HepG2 (cell line): ENCODE results near the gene JPH4. TPM values are rescaled to one million over a fixed set of nuclear protein-coding genes. Genes with fewer than 3 reads are reported as not detected.
A peak's percentile ranks its signal among the peaks of the same experiment; 100 is the strongest.

ENCODE experiments used
- AHR ChIP-seq: IDR thresholded peaks from 2 replicates; pipeline ENCODE4 v1.6.1; 2018; ENCODE audit warnings: missing genetic modification reagents, missing compliant biosample characterization
- ATAD3A ChIP-seq: sonication (generic); formaldehyde crosslinking; IDR thresholded peaks from 2 replicates; pipeline ENCODE4 v1.4.0; 2020; ENCODE audit warnings: missing genetic modification reagents
- CBX5 ChIP-seq: sonication (generic); formaldehyde crosslinking; IDR thresholded peaks from 2 replicates; pipeline ENCODE4 v1.4.0; 2020; ENCODE audit warnings: missing genetic modification reagents, borderline replicate concordance
- GTF2F1 ChIP-seq: fragments of 150-350 bp; IDR thresholded peaks from 2 replicates; pipeline ENCODE4 v1.6.1; 2014; ENCODE audit warnings: low read length
- MAFF ChIP-seq: IDR thresholded peaks from 2 replicates; pipeline ENCODE4 v1.6.1; 2011; ENCODE audit warnings: low read depth, low read length, improper control_type of control experiment
- MEF2D ChIP-seq: sonication (generic); formaldehyde crosslinking; IDR thresholded peaks from 2 replicates; pipeline ENCODE4 v1.5.1; 2020; ENCODE audit warnings: mild to moderate bottlenecking, missing genetic modification reagents
- MLLT10 ChIP-seq: sonication (generic); formaldehyde crosslinking; IDR thresholded peaks from 2 replicates; pipeline ENCODE4 v1.4.0; 2020; ENCODE audit warnings: missing genetic modification reagents
- MLX ChIP-seq: IDR thresholded peaks from 2 replicates; pipeline ENCODE4 v1.6.1; 2016
- MXI1 ChIP-seq: IDR thresholded peaks from 3 replicates; pipeline ENCODE4 v1.6.1; 2012; ENCODE audit warnings: low read depth, low read length, inconsistent platforms, borderline replicate concordance
- NFATC3 ChIP-seq: sonication (generic); formaldehyde crosslinking; IDR thresholded peaks from 2 replicates; pipeline ENCODE4 v1.5.1; 2020; ENCODE audit warnings: mild to moderate bottlenecking, missing genetic modification reagents
- POLR2AphosphoS5 ChIP-seq: IDR thresholded peaks from 2 replicates; pipeline ENCODE4 v1.6.1; 2012; ENCODE audit warnings: low read depth, low read length
- PRPF4 ChIP-seq: fragments of 200-400 bp; formaldehyde crosslinking; IDR thresholded peaks from 2 replicates; pipeline ENCODE4 v1.6.1; 2016; ENCODE audit warnings: low read length, low read depth; ENCODE audit not compliant: poor library complexity, severe bottlenecking
- U2AF2 ChIP-seq: fragments of 200-400 bp; formaldehyde crosslinking; IDR thresholded peaks from 2 replicates; pipeline ENCODE4 v1.6.1; 2017; ENCODE audit warnings: low read depth, mild to moderate bottlenecking, low read length
- USF2 ChIP-seq, 2 experiments: sonication (generic) in 1 of 2; formaldehyde crosslinking in 1 of 2; IDR thresholded peaks; 2 replicates each; pipeline versions ENCODE4 v1.5.1 to v1.6.1; 2011 to 2020; ENCODE audit warnings: borderline replicate concordance in 1 of 2, low read depth in 1 of 2, low read length in 1 of 2, mild to moderate bottlenecking in 1 of 2, missing genetic modification reagents in 1 of 2, moderate library complexity in 1 of 2
- ZBTB26 ChIP-seq: IDR thresholded peaks from 2 replicates; pipeline ENCODE4 v1.6.1; 2016; ENCODE audit warnings: missing compliant biosample characterization, missing genetic modification reagents, borderline replicate concordance
- ZNF232 ChIP-seq: sonication (generic); formaldehyde crosslinking; IDR thresholded peaks from 2 replicates; pipeline ENCODE4 v1.4.0; 2020; ENCODE audit warnings: missing genetic modification reagents, borderline replicate concordance
- ZNF256 ChIP-seq: sonication (generic); formaldehyde crosslinking; conservative IDR thresholded peaks from 2 replicates; pipeline ENCODE4 v1.4.0; 2020; ENCODE audit warnings: missing genetic modification reagents
- ZNF292 ChIP-seq: sonication (generic); formaldehyde crosslinking; IDR thresholded peaks from 2 replicates; pipeline ENCODE4 v1.8.1; 2022; ENCODE audit warnings: mild to moderate bottlenecking, low read depth, missing genetic modification reagents, borderline replicate concordance
- polyA plus RNA-seq, 8 experiments: library from polyadenylated mRNA; depleted of rRNA in 3 of 8; stranded (reverse) in 7 of 8; unstranded in 1 of 8; fragments of >200 nt; fragmentation: Illumina TruSeq in 4 of 8; extraction: Trizol in 4 of 8; gene quantifications; 2 replicates each; pipeline versions ENCODE4 v1.2.1 to v1.2.3, GENCODE V29; 2011 to 2016; ENCODE audit warnings: low read depth in 4 of 8, missing spikeins in 1 of 8, mixed read lengths in 1 of 8; ENCODE audit not compliant: insufficient read depth in 1 of 8
- total RNA-seq, 5 experiments: library from RNA; depleted of rRNA; stranded (reverse); fragments of >200 nt; fragmentation: Illumina TruSeq; extraction: Trizol; gene quantifications; 2 replicates each; pipeline ENCODE4 v1.2.3, GENCODE V29; 2016; ENCODE audit warnings: low read depth in 1 of 5

Gene JPH4
- total and polyA plus RNA-seq, 2 of the 13 experiments (the other 11 are each of a cell fraction or from before 2014, with no cell fraction given) = 0.08 to 0.22 TPM

DNA sequence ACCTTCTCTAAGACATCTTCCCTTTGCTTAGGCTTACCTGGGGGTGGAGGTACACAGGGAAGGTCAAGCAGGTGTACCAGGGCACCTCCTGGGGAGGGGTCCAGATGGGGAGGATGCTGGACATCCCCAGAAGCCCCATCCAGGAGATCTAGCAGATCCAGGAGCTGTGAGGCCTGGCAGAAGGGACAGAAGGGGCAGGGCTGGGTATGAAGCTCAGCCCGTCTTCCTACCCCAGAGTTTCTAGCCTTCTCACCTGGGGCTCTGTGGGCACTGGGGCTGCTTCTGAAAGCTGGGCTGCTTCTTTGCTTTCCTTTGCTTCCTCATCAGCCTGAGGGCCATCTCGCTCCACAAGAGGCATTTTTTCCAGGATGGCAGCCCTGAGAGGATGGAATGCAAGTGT is 17.3 kb downstream of the JPH4 start (continued):
- TF ChIP-seq MLX (CRISPR knock-in tag) = no peak
- no peak for TF ChIP-seq ZNF292
- TF ChIP-seq ZNF256 (CRISPR knock-in tag) = no peak
- TF ChIP-seq MLLT10 (CRISPR knock-in tag) = no peak
- peak; percentile 31; the same call in 1 of the 2 replicates for TF ChIP-seq POLR2AphosphoS5
- no peak for TF ChIP-seq ZBTB26 (CRISPR knock-in tag)
- TF ChIP-seq MXI1 = no peak
- no peak for TF ChIP-seq AHR (CRISPR knock-in tag)
- no peak for TF ChIP-seq U2AF2
- TF ChIP-seq MEF2D (CRISPR knock-in tag) = peak; percentile 40; the same call in 1 of the 2 replicates
- no peak for TF ChIP-seq GTF2F1
- no peak for TF ChIP-seq ZNF232 (CRISPR knock-in tag)
- TF ChIP-seq CBX5 (CRISPR knock-in tag) = no peak
- TF ChIP-seq MAFF = no peak
- TF ChIP-seq PRPF4 = no peak
- TF ChIP-seq NFATC3 (CRISPR knock-in tag) = no peak
- no peak for TF ChIP-seq ATAD3A (CRISPR knock-in tag)
- TF ChIP-seq USF2 (IDR thresholded peaks at IDR 0.05; ENCODE audit: low read depth, low read length) = no peak
- TF ChIP-seq USF2 (CRISPR knock-in tag; IDR thresholded peaks at IDR 0.05; ENCODE audit: borderline replicate concordance) = no peak
- TF ChIP-seq, all 625 proteins: peak for 7
